GM21526 (cell line): ENCODE results near the gene MYZAP.

ENCODE experiments used
- ATAC-seq: cut with Tn5 transposase; IDR thresholded peaks from one replicate; pipeline ENCODE4 v1.9.1; 2021; ENCODE audit warnings: moderate library complexity; ENCODE audit not compliant: unreplicated experiment, low FRiP score

The MYZAP gene

GRCh38 chr15:57732526-57733331 lies 141.0 kb downstream of the MYZAP start:
- ATAC-seq, result no peak

- ATAC-seq, result no peak
These were observed 143.2 kb downstream of the MYZAP start for GRCh38 chr15:57734860-57735259.
